GM12878 (cell line): ENCODE measurements around the gene RSAD2. TPM values are rescaled to one million over a fixed set of nuclear protein-coding genes. Genes with fewer than 3 reads are reported as not detected.

Experiments
- ATAC-seq: fragments of 200-7000 bp; cut with Tn5 transposase; 3 replicates; pipeline ENCODE4 v1.9.1; 2020; ENCODE audit warnings: mild to moderate bottlenecking, moderate library complexity
- BruUV-seq: library from RNA; stranded (reverse); fragments of 400-500 nt; replicated peaks from 2 replicates; lab custom pipeline; 2021; lab: Mats Ljungman, UMichigan
- CTCF ChIA-PET: fragments of 300-600 bp; sonication (Branson Sonifier 250); formaldehyde crosslinking; extraction: SDS; loops from one replicate; lab custom pipeline; 2021; ENCODE audit warnings: inconsistent platforms; lab: Yijun Ruan, JAX
- POLR2A ChIA-PET: fragments of 350-600 bp; formaldehyde crosslinking; extraction: SDS; loops from one replicate; lab custom pipeline; 2021; ENCODE audit warnings: inconsistent platforms; lab: Charles Lee
- RAD21 ChIA-PET: fragments of 300-600 bp; sonication (Branson Sonifier 250); formaldehyde crosslinking; loops from one replicate; lab custom pipeline; 2023; ENCODE audit warnings: antibody characterized with exemption; ENCODE audit not compliant: unreplicated experiment; lab: Charles Lee
- SMC1A ChIA-PET: fragments of 300-600 bp; sonication (Branson Sonifier 250); formaldehyde crosslinking; loops from one replicate; lab custom pipeline; 2023; ENCODE audit not compliant: unreplicated experiment, uncharacterized antibody; lab: Charles Lee
- DNase-seq: peaks from one replicate; pipeline ENCODE4 v3.0.0-alpha.2; 2011; ENCODE audit warnings: low read depth, low spot score
- FAIRE-seq: peaks from 3 replicates; lab custom pipeline; 2011; peaks lifted over from hg19 to GRCh38; lab: Jason Lieb, UNC
- H2AFZ ChIP-seq: 2 replicates; pipeline ENCODE4 v1.6.0; 2011; ENCODE audit warnings: low read depth, low read length, control low read depth; ENCODE audit not compliant: control insufficient read depth
- H3K27ac ChIP-seq: 2 replicates; pipeline ENCODE4 v1.5.1; 2011; ENCODE audit warnings: control low read depth; ENCODE audit not compliant: control insufficient read depth, insufficient read depth
- H3K27me3 ChIP-seq, 2 experiments: replicated peaks in 1 of 2; 2 replicates each; pipeline versions ENCODE4 v1.6.0 to v1.6.1; 2011; ENCODE audit warnings: low read length in 1 of 2; ENCODE audit not compliant: control insufficient read depth in 2 of 2, insufficient read depth in 2 of 2
- H3K36me3 ChIP-seq, 2 experiments: 2 replicates each; pipeline ENCODE4 v1.5.1; 2011; ENCODE audit warnings: low read length in 1 of 2; ENCODE audit not compliant: control insufficient read depth in 2 of 2, insufficient read depth in 2 of 2
- H3K4me1 ChIP-seq: 2 replicates; pipeline ENCODE4 v1.6.1; 2011; ENCODE audit warnings: mild to moderate bottlenecking, low read length, moderate library complexity, mixed read lengths; ENCODE audit not compliant: control insufficient read depth, insufficient read depth
- H3K4me2 ChIP-seq: 2 replicates; pipeline ENCODE4 v1.6.0; 2011; ENCODE audit warnings: control low read depth; ENCODE audit not compliant: control insufficient read depth, insufficient read depth
- H3K4me3 ChIP-seq: fragments of 200-600 bp; sonication (generic); 2 replicates; pipeline ENCODE4 v1.5.1; 2016
- H3K79me2 ChIP-seq: 2 replicates; pipeline ENCODE4 v1.6.0; 2011; ENCODE audit warnings: low read length; ENCODE audit not compliant: control insufficient read depth, insufficient read depth
- H3K9ac ChIP-seq: 2 replicates; pipeline ENCODE4 v1.8.0; 2011; ENCODE audit warnings: low read length, control low read depth, mixed read lengths; ENCODE audit not compliant: control insufficient read depth, insufficient read depth
- H3K9me3 ChIP-seq: replicated peaks from 3 replicates; pipeline ENCODE4 v1.5.1; 2011; ENCODE audit warnings: mild to moderate bottlenecking, low read length; ENCODE audit not compliant: control insufficient read depth, insufficient read depth
- H4K20me1 ChIP-seq: 2 replicates; pipeline ENCODE4 v1.6.0; 2011; ENCODE audit not compliant: control insufficient read depth, insufficient read depth
- ASH2L ChIP-seq: fragments of 300-600, 200-600 bp; sonication (generic); IDR thresholded peaks from 2 replicates; pipeline ENCODE4 v1.6.1; 2017; ENCODE audit warnings: low read depth, mild to moderate bottlenecking, borderline replicate concordance
- CBX3 ChIP-seq: fragments of 200-600 bp; sonication (generic); IDR thresholded peaks from 2 replicates; pipeline ENCODE4 v1.6.1; 2016; ENCODE audit warnings: low read depth, borderline replicate concordance
- HDGF ChIP-seq: fragments of 450-650 bp; IDR thresholded peaks from 2 replicates; pipeline ENCODE4 v1.6.1; 2016; ENCODE audit warnings: antibody characterized with exemption
- IKZF1 ChIP-seq: fragments of 450-650 bp; conservative IDR thresholded peaks from 2 replicates; pipeline ENCODE4 v1.6.1; 2017; ENCODE audit warnings: antibody characterized with exemption, mild to moderate bottlenecking
- KDM1A ChIP-seq: fragments of 200-600 bp; sonication (generic); IDR thresholded peaks from 2 replicates; pipeline ENCODE4 v1.6.1; 2016; ENCODE audit warnings: borderline replicate concordance
- NFYB ChIP-seq: IDR thresholded peaks from 2 replicates; pipeline ENCODE4 v1.6.1; 2011; ENCODE audit warnings: low read depth, mild to moderate bottlenecking, low read length, improper control_type of control experiment, moderate library complexity; ENCODE audit not compliant: insufficient read depth
- RBBP5 ChIP-seq: fragments of 200-600 bp; sonication (generic); conservative IDR thresholded peaks from 2 replicates; pipeline ENCODE4 v1.6.1; 2016
- SPI1 ChIP-seq: IDR thresholded peaks from 2 replicates; pipeline ENCODE4 v1.6.1; 2011; ENCODE audit warnings: low read depth, mild to moderate bottlenecking, low read length, moderate library complexity, borderline replicate concordance; ENCODE audit not compliant: insufficient read depth
- SREBF1 ChIP-seq: IDR thresholded peaks from 2 replicates; pipeline ENCODE4 v1.6.1; 2012; ENCODE audit warnings: mild to moderate bottlenecking, low read length
- TAF1 ChIP-seq: IDR thresholded peaks from 2 replicates; pipeline ENCODE4 v1.6.1; 2011; ENCODE audit warnings: mild to moderate bottlenecking, low read depth, low read length, borderline replicate concordance
- WGBS: methylation state at CpG from one replicate; pipeline ENCODE4 v1.1.6; 2016; ENCODE audit warnings: low lambda C conversion rate; ENCODE audit not compliant: insufficient replicate concordance, insufficient coverage; ENCODE audit errors: missing lambda C conversion rate; 5-methylcytosine and 5-hydroxymethylcytosine counted together
- in situ Hi-C: fragments of 300-500 bp; cut with MboI; formaldehyde crosslinking; loops from 9 replicates; pipeline ENCODE4 v1.14.3; 2018; ENCODE audit warnings: mixed read lengths
- intact Hi-C: fragments of 100-400 bp; cut with micrococcal nuclease; formaldehyde crosslinking; loops from one replicate; pipeline ENCODE4 v1.14.2; 2022; ENCODE audit not compliant: unreplicated experiment
- polyA plus RNA-seq, 11 experiments: library from polyadenylated mRNA; depleted of rRNA in 4 of 11; unstranded in 6 of 11; stranded (reverse) in 5 of 11; fragments of >200 nt; fragmentation: Nextera tagmentation in 4 of 11; fragmentation: Illumina TruSeq in 1 of 11; extraction: Ambion mirVana in 4 of 11; extraction: Trizol in 1 of 11; gene quantifications; 1 replicate in 1 of 11; 2 replicates in 10 of 11; pipeline versions ENCODE4 v1.2.1 to v1.2.3, GENCODE V29; 2011 to 2016; ENCODE audit warnings: inconsistent platforms in 2 of 11, missing spikeins in 2 of 11, low read depth in 1 of 11
- total RNA-seq, 4 experiments: library from RNA; depleted of rRNA in 3 of 4; stranded (reverse); fragments of >200 nt in 3 of 4; fragmentation: Illumina TruSeq in 1 of 4; extraction: Trizol in 1 of 4; gene quantifications; 2 replicates each; pipeline versions ENCODE4 v1.2.1 to v1.2.3, GENCODE V29; 2013 to 2021
- TF ChIP-seq, protein P1 (sequence below), 3 experiments: IDR thresholded peaks in 2 of 3; conservative IDR thresholded peaks in 1 of 3; 2 replicates each; pipeline ENCODE4 v1.5.1; 2011; ENCODE audit warnings: low read depth in 3 of 3, low read length in 3 of 3, mild to moderate bottlenecking in 3 of 3, control low read depth in 2 of 3, moderate library complexity in 2 of 3, inconsistent platforms in 1 of 3, mixed read lengths in 1 of 3; ENCODE audit not compliant: control insufficient read depth in 2 of 3, insufficient read depth in 1 of 3; ENCODE audit errors: extremely low read depth in 1 of 3
- TF ChIP-seq, protein P2 (sequence below): IDR thresholded peaks from 2 replicates; pipeline ENCODE4 v1.6.1; 2011; ENCODE audit warnings: borderline replicate concordance, low read depth, mild to moderate bottlenecking, moderate library complexity, mixed read lengths, low read length; ENCODE audit not compliant: insufficient read depth; ENCODE audit errors: extremely low read length

The RSAD2 gene
- total and polyA plus RNA-seq, 10 of the 15 experiments (the other 5 are each of a cell fraction or from before 2014, with no cell fraction given), result 0.24 to 0.90 (median 0.69) TPM

DNA sequence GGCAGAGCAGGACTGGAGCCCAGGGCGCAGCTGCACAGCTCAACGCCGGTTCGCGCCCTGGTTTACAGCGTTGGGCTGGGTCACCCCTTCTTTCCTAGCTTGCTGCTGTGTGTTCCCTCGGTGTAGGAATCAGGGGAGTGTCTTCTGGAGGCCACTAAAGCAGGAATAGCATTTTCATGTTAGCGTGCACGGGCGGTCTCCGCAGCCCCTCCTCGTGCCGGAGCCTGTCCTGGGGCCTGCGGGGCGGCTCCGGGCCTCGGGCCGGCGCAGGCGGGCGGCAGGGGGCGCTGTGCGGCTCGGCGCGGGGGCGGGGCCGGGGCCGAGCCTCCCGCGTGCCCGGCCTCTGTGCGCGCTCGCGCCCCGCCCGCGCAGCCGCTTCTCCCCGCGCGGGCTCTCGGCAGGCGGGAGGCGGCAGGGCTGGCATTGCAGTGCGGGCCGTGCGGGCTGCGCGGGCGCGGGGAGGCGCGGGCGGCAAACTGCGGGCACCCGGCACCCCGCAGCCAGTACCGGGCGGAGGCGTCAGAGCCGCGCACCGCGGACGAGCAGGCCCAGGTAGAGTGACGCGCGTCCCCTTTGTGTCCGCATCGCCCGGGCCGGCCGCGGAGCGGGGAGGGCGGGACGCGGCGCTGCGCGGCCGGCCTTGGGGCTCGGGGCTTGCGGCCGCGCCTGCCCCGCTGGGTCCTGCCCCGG lies 39.6 kb downstream of the RSAD2 start, which contains the start of gene RNF144A (continued):
- TF ChIP-seq, protein P1, sequence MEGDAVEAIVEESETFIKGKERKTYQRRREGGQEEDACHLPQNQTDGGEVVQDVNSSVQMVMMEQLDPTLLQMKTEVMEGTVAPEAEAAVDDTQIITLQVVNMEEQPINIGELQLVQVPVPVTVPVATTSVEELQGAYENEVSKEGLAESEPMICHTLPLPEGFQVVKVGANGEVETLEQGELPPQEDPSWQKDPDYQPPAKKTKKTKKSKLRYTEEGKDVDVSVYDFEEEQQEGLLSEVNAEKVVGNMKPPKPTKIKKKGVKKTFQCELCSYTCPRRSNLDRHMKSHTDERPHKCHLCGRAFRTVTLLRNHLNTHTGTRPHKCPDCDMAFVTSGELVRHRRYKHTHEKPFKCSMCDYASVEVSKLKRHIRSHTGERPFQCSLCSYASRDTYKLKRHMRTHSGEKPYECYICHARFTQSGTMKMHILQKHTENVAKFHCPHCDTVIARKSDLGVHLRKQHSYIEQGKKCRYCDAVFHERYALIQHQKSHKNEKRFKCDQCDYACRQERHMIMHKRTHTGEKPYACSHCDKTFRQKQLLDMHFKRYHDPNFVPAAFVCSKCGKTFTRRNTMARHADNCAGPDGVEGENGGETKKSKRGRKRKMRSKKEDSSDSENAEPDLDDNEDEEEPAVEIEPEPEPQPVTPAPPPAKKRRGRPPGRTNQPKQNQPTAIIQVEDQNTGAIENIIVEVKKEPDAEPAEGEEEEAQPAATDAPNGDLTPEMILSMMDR (IDR thresholded peaks at IDR 0.05 in 2 of 3, conservative IDR thresholded peaks at IDR 0.05 in 1 of 3; ENCODE audit: control insufficient read depth in 2 of 3, extremely low read depth in 1 of 3, insufficient read depth in 1 of 3, low read depth in 3 of 3, low read length in 3 of 3), result peak in 2 of 3 experiments; percentile 33 to 52; a peak in 3 of 6 replicates
- TF ChIP-seq NFYB, result no peak
- no peak for TF ChIP-seq SPI1
- TF ChIP-seq CBX3, result no peak
- TF ChIP-seq RBBP5, result no peak

DNA sequence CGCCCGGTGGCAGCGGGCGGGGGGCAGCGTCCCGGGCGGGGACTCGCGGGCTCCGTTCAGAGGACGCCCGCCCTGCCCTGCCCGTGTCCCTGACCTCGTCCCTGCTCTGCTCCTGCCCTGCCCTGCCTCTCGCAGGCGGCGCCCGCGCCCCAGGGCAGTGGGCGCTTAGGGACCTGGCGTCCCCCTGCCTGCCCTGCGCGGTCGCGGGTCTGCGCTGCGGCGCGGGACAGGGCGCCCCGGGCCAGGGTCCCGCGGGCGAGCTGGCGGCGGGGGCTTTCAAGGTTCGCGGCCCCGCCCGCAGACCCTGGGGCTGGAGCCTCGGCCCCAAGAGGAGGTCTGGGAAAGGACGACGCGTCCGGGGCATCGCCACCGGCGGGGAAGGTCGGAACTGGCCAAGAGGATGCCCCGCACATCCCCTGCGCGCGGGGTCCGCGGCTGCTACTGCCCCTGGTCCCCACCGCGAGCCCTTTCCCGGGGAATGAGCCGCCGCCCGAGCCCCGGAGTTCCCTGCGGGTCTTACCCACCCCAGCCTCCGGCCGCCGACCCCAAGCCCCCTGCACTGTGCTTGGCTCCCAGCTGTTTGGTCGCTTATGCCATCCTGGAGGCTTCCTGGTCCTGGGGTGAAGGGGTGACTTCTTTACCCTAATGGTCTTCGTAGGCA lies 40.3 kb downstream of the RSAD2 start:
- in situ Hi-C loops, result no loop called here
- no peaks in the 10 kb centered on the region for H3K27me3 ChIP-seq
- ATAC-seq (peak; percentile 47), DNase-seq (no peak), FAIRE-seq (no peak)
- peak overlapping the region; percentile 78 for H3K4me3 ChIP-seq
- SMC1A ChIA-PET, result interaction anchor here (1.0 to 2.9 kb wide), 3 partner anchors 8 to 27 kb away, joined by 3 to 10 read pairs (median 4); no protein-coding TSS in a partner anchor
- CTCF ChIA-PET, result interaction anchor here (0.6 to 4.3 kb wide), 10 partner anchors 11 to 95 kb away, joined by 3 to 52 read pairs (median 10); no protein-coding TSS in a partner anchor
- H3K79me2 ChIP-seq, result no peaks in the 10 kb centered on the region
- H3K36me3 ChIP-seq, result no peaks in the 10 kb centered on the region
- H3K4me2 ChIP-seq, result peak overlapping the region; percentile 71; the same call in 1 of the 2 replicates
- H2AFZ ChIP-seq, result peak overlapping the region; percentile 52
- no peak overlapping the region for H3K27ac ChIP-seq
- intact Hi-C loops, result loop anchor here (1.0 kb wide), 1 partner anchor 21 kb away; no protein-coding TSS in a partner anchor
- WGBS, result 5% methylated on average over 37 of the region's 68 CpGs
- POLR2A ChIA-PET, result interaction anchor here (1.2 to 1.4 kb wide), 2 partner anchors 8 to 53 kb away, joined by 3 to 4 read pairs; partner anchors contain the start of gene CMPK2
- H3K9ac ChIP-seq, result peak overlapping the region; percentile 52; the same call in 1 of the 2 replicates
- RAD21 ChIA-PET, result interaction anchor here (1.3 to 3.7 kb wide), 4 partner anchors 9 to 118 kb away, joined by 3 to 15 read pairs (median 4); no protein-coding TSS in a partner anchor
- no peaks in the 10 kb centered on the region for H4K20me1 ChIP-seq
- peaks cover 10% of the 10 kb centered on the region; the same call in 1 of the 2 replicates for H3K4me1 ChIP-seq
- no TSS peak for BruUV-seq
- H3K9me3 ChIP-seq, result peaks cover 3% of the 10 kb centered on the region; the same call in 2 of the 3 replicates
- TF ChIP-seq RBBP5 (no peak), TAF1 (no peak), HDGF (no peak), KDM1A (no peak), SREBF1 (no peak), ASH2L (no peak), IKZF1 (peak; percentile 36; the same call in 1 of the 2 replicates)
- TF ChIP-seq, protein P2, sequence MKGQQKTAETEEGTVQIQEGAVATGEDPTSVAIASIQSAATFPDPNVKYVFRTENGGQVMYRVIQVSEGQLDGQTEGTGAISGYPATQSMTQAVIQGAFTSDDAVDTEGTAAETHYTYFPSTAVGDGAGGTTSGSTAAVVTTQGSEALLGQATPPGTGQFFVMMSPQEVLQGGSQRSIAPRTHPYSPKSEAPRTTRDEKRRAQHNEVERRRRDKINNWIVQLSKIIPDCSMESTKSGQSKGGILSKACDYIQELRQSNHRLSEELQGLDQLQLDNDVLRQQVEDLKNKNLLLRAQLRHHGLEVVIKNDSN, result no peak
- TF ChIP-seq, protein P1 (IDR thresholded peaks at IDR 0.05 in 2 of 3, conservative IDR thresholded peaks at IDR 0.05 in 1 of 3; ENCODE audit: control insufficient read depth in 2 of 3, extremely low read depth in 1 of 3, insufficient read depth in 1 of 3, low read depth in 3 of 3, low read length in 3 of 3), result no peak
